HCT116 (cell line): ENCODE results near the gene NTSR1.

Experiments
- EGR1 ChIP-seq: IDR thresholded peaks from 2 replicates; pipeline ENCODE4 v1.6.1; 2012; ENCODE audit warnings: low read depth
- EZH2 ChIP-seq: fragments of 200-600 bp; sonication (generic); IDR thresholded peaks from 2 replicates; pipeline ENCODE4 v1.6.1; 2017; ENCODE audit warnings: antibody characterized with exemption, mixed run types
- EZH2phosphoT487 ChIP-seq: fragments of 200-600 bp; IDR thresholded peaks from 2 replicates; pipeline ENCODE4 v1.6.1; 2018; ENCODE audit warnings: antibody characterized with exemption, borderline replicate concordance
- POLR2A ChIP-seq: IDR thresholded peaks from 2 replicates; pipeline ENCODE4 v1.7.0; 2011; ENCODE audit warnings: borderline replicate concordance; ENCODE audit not compliant: insufficient read depth, insufficient read length; ENCODE audit errors: extremely low read depth
- POLR2AphosphoS5 ChIP-seq: IDR thresholded peaks from 2 replicates; pipeline ENCODE4 v1.6.1; 2011; ENCODE audit warnings: mild to moderate bottlenecking, low read depth, low read length, moderate library complexity
- SIN3A ChIP-seq: IDR thresholded peaks from 2 replicates; pipeline ENCODE4 v1.6.1; 2012; ENCODE audit warnings: low read depth
- SP1 ChIP-seq: IDR thresholded peaks from 2 replicates; pipeline ENCODE4 v1.6.1; 2012; ENCODE audit warnings: low read depth
- YY1 ChIP-seq: IDR thresholded peaks from 2 replicates; pipeline ENCODE4 v1.6.1; 2011; ENCODE audit warnings: low read length, low read depth, moderate library complexity, mild to moderate bottlenecking; ENCODE audit not compliant: insufficient replicate concordance; ENCODE audit errors: extremely low read depth
- ZFX ChIP-seq: fragments of 450-650 bp; IDR thresholded peaks from 2 replicates; pipeline ENCODE4 v1.6.1; 2017
- ZNF274 ChIP-seq: fragments of 200-500 bp; sonication (Bioruptor generic); IDR thresholded peaks from 2 replicates; pipeline ENCODE4 v1.6.1; 2014; ENCODE audit warnings: mild to moderate bottlenecking, low read depth, low read length, inconsistent platforms
- TF ChIP-seq, protein P1 (sequence below), 3 experiments: fragments of 200-600 bp in 1 of 3; sonication (generic) in 1 of 3; IDR thresholded peaks in 2 of 3; conservative IDR thresholded peaks in 1 of 3; 2 replicates each; pipeline ENCODE4 v1.5.1; 2012 to 2017; ENCODE audit warnings: low read depth in 2 of 3, low read length in 2 of 3, antibody characterized with exemption in 1 of 3, borderline replicate concordance in 1 of 3, control low read depth in 1 of 3, mild to moderate bottlenecking in 1 of 3, mixed read lengths in 1 of 3, mixed run types in 1 of 3, moderate library complexity in 1 of 3; ENCODE audit not compliant: insufficient read depth in 1 of 3
- TF ChIP-seq, protein P2 (sequence below): IDR thresholded peaks from 2 replicates; pipeline ENCODE4 v1.6.1; 2012; ENCODE audit warnings: low read depth
- TF ChIP-seq, protein P3 (sequence below): IDR thresholded peaks from 2 replicates; pipeline ENCODE4 v1.6.1; 2012
- TF ChIP-seq, protein P4 (sequence below): IDR thresholded peaks from 2 replicates; pipeline ENCODE4 v1.6.1; 2012

DNA sequence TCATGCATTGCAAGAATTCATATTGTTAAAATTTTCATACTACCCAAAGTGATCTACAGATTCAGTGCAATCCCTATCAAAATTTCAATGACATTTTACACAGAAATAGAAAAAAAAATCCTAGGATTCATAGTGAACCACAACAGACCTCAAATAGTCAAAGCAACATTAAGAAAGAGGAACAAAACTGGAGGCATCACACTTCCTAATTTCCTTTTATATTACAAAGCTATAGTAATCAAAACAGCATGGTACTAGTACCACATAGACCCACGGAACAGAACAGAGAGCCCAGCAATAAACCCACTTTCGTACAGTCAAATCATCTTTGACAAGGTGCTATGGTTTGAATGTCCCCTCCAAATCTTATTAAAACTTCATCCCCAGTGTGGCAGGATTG is 39.7 kb downstream of the NTSR1 start:
- TF ChIP-seq POLR2AphosphoS5: no peak
- TF ChIP-seq EZH2: no peak
- no peak for TF ChIP-seq YY1
- TF ChIP-seq, protein P1, sequence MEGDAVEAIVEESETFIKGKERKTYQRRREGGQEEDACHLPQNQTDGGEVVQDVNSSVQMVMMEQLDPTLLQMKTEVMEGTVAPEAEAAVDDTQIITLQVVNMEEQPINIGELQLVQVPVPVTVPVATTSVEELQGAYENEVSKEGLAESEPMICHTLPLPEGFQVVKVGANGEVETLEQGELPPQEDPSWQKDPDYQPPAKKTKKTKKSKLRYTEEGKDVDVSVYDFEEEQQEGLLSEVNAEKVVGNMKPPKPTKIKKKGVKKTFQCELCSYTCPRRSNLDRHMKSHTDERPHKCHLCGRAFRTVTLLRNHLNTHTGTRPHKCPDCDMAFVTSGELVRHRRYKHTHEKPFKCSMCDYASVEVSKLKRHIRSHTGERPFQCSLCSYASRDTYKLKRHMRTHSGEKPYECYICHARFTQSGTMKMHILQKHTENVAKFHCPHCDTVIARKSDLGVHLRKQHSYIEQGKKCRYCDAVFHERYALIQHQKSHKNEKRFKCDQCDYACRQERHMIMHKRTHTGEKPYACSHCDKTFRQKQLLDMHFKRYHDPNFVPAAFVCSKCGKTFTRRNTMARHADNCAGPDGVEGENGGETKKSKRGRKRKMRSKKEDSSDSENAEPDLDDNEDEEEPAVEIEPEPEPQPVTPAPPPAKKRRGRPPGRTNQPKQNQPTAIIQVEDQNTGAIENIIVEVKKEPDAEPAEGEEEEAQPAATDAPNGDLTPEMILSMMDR (IDR thresholded peaks at IDR 0.05 in 2 of 3, conservative IDR thresholded peaks at IDR 0.05 in 1 of 3; ENCODE audit: borderline replicate concordance in 1 of 3, insufficient read depth in 1 of 3, low read depth in 2 of 3, low read length in 2 of 3): no peak
- TF ChIP-seq, protein P2, sequence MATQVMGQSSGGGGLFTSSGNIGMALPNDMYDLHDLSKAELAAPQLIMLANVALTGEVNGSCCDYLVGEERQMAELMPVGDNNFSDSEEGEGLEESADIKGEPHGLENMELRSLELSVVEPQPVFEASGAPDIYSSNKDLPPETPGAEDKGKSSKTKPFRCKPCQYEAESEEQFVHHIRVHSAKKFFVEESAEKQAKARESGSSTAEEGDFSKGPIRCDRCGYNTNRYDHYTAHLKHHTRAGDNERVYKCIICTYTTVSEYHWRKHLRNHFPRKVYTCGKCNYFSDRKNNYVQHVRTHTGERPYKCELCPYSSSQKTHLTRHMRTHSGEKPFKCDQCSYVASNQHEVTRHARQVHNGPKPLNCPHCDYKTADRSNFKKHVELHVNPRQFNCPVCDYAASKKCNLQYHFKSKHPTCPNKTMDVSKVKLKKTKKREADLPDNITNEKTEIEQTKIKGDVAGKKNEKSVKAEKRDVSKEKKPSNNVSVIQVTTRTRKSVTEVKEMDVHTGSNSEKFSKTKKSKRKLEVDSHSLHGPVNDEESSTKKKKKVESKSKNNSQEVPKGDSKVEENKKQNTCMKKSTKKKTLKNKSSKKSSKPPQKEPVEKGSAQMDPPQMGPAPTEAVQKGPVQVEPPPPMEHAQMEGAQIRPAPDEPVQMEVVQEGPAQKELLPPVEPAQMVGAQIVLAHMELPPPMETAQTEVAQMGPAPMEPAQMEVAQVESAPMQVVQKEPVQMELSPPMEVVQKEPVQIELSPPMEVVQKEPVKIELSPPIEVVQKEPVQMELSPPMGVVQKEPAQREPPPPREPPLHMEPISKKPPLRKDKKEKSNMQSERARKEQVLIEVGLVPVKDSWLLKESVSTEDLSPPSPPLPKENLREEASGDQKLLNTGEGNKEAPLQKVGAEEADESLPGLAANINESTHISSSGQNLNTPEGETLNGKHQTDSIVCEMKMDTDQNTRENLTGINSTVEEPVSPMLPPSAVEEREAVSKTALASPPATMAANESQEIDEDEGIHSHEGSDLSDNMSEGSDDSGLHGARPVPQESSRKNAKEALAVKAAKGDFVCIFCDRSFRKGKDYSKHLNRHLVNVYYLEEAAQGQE: no peak
- no peak for TF ChIP-seq SP1
- TF ChIP-seq EZH2phosphoT487: no peak
- TF ChIP-seq POLR2A: no peak
- no peak for TF ChIP-seq ZNF274
- no peak for TF ChIP-seq EGR1
- TF ChIP-seq SIN3A: no peak
- TF ChIP-seq, protein P3, sequence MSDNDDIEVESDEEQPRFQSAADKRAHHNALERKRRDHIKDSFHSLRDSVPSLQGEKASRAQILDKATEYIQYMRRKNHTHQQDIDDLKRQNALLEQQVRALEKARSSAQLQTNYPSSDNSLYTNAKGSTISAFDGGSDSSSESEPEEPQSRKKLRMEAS: no peak
- TF ChIP-seq ZFX: no peak
- TF ChIP-seq, protein P4, sequence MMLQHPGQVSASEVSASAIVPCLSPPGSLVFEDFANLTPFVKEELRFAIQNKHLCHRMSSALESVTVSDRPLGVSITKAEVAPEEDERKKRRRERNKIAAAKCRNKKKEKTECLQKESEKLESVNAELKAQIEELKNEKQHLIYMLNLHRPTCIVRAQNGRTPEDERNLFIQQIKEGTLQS: no peak
